HG03460 (cell line): Measurements from ENCODE around the gene OR10A3.

Source experiments
- ATAC-seq: cut with Tn5 transposase; IDR thresholded peaks from one replicate; pipeline ENCODE4 v1.9.1; 2021; ENCODE audit not compliant: unreplicated experiment

Gene OR10A3

DNA sequence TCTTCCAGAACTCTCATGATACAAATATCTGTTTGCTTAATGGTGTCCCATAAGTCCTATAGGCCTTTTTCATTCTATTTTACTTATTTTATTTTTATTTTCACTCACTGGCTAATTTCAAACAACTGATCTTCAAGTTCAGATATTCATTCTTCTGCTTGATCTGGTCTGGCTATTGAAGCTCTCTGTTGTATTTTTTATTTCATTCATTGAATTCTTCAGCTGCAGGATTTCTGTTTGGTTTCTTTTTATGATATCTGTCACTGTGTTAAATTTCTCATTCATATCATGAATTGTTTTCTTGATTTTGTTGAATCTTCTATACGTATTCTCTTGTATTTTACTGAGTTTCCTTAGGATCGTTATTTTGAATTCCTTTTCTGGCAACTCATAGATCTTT lies 2.6 kb upstream of the OR10A3 start:
- no peak for ATAC-seq

DNA sequence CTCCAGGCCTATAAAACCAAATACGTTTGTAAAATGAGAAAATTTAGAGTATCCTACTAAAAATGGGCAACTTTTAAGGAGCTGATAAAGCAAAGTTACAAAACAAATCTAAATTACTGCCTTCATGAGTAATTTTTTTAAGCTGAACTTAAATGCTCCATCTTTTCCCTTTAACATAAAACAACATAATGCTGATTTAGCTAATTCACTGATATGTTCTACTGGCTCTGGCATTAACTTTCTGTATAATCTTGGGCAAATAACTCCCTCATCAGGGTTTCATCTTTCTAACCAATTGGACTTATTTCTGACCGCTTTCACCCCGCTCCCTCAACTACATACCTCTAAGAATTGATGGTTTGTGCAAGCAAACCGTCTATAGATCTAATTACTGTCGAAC lies 362 bp downstream of the OR10A3 start:
- no peak for ATAC-seq

DNA sequence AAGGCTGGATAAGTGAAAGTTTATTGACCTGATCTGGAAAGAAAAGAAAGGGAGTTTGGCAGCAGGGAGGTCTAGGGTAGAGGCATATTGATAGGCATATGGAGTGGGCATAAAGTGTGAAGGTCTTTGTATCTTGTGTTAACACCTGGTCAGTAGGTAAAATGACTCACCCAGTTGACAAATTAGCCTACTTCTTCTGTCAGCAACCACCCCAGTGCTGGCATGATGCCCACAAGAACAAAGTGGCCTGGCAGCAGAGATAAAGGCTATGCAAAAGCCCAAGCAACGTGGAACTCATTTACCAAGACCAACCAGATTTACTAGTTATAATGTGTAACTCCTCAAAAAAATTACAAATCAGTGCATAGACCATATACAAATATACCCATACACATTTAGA lies 4.9 kb downstream of the OR10A3 start:
- ATAC-seq = no peak

DNA sequence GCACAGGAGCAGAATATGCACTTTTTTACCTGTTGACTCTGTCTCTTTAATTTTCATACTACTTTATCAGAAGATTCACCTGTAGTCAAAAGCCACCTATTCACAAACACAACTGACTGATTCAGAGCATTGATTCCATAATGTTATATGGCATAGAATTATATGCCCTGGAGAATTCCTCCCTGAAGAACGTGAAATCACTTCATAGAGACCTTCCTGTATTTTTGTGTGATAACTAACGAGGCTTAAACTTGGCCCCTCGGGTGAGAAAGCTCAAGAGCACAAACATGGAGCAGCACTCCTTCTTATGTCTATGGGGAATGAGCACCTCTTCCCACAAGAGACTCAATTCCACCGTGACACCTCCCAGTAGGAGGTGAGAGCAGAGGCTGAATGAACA lies 10.3 kb downstream of the OR10A3 start, which contains the start of gene OR10A6:
TSS of gene OR10A6 (minus strand) at position 101 of the 400 bp plus-strand sequence. CDS start 2,606 bp downstream, outside the sequence.
- no peak for ATAC-seq

DNA sequence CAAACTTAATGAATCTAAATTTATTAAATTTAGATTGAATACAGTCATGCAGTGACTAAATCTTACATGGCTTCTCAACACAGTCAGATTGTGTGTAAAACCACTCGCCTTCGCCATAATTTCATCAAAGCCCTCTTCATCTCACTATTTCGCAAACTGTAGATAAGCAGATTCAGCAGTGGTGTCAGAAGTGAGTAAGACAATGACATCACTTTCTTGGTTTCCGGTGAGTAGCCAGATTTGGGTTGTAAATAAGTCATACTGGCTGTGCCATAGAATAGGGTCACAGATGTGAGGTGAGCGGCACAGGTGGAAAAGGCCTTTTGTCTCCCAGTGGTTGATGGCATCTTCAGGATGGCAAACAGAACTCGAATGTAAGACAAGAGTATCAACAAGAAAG lies 13.9 kb downstream of the OR10A3 start:
- no peak for ATAC-seq

DNA sequence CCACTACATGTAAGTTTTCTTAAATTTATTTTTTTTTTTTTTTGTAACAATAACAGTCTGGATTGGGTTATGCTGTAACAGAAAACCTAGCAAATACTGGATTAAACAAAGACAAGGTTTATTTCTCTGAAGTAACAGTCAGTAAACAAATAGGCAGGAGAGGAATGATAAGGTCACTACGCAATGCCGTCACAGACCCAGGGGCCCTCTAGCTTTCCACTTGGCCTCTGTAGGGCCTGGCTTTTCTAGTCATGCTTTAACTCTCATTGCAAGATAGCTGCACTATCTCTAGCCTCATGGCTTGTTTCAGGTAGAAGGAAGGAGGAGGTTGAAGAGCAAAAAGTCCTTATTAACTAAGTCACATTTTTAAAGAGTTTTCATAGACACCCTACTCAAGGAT lies 17.0 kb downstream of the OR10A3 start:
- ATAC-seq = no peak

DNA sequence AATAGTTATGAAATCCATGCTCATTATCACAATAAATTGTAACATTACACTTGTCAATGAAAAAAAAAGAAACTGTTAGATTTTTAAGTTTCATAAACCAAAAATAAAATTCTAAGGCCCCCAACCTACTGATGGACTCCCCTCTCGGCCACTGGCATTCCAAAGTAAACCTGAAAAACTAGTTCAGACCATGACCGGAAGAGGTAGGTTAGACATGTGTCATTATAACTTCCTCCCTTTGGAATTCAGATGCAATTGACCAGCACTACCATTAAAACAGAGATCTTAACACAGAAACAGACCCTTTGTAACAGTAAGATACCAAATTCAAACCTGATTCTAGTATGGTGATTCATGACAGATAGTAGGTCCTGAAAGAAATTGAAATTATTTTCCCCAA lies 23.4 kb downstream of the OR10A3 start:
- ATAC-seq = no peak

DNA sequence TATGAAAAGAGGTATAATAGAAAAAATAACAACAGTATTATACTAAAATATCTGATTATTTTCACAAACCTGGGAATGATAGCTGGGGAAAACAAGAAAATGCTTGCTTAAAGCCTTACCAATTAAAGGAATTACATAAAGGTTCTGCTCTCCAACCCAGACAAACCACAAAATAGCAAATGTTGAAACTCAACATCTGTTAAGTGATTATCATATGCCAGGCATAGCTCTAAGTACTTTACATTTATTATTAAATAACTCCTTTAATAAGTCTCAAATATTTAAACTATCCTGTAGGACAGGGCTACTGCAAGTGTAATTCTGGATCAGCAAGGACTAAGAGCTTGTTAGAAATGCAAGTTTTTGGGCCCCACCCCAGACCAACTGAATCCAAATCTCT lies 30.5 kb downstream of the OR10A3 start:
- ATAC-seq = no peak

DNA sequence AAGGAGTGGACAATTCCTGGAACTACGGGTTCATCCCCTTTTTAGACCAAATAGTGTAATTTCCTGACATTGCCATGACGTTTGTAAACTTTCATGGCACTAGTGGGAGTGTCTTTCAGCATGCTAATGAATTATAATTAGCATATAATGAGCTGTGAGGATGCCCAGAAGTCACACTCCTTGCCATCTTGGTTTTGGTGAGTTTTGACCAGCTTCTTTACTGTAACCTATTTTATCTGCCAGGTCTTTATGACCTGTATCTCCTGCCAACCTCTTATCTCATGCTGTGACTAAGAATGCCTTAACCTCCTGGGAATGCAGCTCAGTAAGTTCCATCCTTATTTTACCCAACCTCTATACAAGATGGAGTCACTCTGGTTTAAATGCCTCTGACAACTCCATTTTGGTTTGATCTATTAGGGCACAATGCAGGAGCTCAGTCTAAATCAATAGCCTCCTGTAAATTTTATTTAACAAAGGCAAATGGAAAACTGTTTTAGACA lies 31.2 kb downstream of the OR10A3 start:
- no peak for ATAC-seq

DNA sequence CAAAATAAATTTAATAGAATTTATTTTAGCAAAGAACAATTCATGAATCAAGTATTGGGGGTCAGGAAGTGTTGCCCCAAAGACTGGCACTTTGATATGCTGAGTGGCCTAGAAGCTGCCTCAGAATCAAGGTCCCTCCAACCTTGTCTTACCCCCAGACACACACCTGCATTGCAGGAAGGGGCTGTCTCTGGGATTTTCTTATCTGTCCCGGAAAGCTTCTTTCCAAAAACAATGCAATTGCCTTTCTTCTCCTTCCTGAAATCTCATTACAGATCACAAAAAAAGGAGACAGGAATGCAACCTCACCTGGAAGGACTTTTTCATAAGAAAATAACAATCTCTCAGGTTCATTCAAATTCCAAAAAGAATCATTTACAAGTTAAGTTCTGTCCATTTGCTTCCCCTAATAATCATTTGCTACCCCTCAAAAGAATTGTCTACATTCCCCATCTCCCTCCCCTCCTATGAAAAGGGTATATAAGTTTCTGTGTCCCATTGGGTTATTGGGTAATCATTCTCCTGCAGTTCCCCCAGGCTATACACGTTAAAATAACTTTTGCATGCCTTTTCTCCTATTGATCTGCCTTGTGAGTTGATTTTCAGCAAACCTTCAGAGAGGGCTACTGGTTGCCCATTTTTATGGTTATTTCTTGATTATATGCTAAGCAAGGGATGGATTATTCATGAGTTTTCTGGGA lies 31.8 kb downstream of the OR10A3 start:
- no peak for ATAC-seq

DNA sequence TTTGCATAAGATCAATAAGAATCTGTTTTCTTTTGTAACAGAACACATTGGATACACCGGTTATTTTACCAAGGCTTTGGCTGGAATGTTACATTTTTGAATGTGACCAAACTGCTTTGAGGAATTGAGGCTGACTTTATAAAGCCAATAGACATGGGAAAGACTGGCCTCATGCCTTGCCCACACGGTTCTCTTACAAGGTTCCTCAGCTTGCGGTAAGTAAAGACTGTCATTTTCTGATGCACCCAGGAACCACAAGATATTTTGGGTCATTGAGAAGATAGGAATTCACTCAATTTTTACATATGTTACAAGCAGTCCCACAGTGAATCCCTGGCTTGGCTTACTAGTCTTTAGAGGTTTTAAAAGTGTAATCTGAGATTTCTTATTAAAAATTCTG lies 34.4 kb downstream of the OR10A3 start:
- no peak for ATAC-seq

DNA sequence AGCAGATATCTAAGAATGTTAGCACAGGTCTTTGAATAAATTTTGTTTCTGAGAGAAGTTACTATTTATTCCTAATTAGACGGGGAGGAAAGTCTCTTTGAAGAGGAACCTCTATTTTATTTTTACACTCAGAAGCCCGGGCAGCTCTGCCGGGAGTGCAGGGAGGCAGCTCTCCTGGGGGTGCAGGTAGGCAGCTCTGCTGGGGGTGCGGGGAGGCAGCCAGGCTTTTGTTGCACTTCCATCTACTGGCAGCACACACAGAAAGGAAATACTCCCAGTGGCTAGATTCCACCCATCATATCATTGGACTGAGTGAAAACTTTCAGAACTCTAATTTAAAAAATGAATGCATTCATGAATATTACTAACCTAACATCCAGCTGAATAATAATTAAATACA lies 35.0 kb downstream of the OR10A3 start:
- ATAC-seq = no peak

DNA sequence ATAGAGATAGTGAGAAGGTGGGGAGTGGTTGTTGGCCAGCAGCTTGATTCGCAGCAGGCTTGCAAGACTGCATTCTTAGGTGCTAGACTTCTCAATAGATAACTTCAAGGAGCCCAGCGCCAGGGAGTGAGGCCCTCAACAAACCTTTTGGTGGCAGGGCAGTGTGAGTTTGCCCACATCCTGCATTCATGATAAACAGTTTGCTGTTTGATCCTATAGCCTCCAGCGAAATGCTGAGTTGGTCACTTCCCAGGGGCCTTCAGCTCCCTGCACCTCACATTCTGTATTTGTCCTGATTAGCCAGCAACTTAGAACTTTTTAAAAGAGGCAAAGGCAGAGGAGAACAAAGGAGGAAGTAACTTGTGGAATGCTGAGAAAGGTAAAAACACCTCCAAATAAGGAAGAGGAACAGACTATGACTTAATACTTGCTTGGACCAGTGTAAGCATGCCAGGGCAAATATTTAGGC lies 35.5 kb downstream of the OR10A3 start:
- ATAC-seq = no peak

DNA sequence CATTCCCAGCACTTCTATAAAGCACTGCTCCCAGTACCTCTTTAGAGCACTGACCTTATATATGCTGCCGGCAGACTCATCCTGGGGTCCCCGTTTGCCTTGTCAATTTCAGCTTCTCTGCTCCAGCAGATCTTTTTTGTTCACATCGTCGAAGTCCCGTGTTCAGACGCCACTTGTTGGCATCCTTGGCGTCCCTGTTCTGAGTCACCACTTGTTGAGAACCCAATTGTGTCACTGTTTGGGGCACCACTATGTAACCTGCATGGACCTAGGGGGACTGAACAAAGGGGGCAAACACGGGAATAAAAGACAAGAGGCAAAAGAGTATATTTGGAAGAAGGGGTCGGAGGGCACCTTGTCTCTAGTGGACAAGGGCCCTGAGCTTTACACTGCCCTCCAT lies 36.0 kb downstream of the OR10A3 start:
- ATAC-seq = no peak

DNA sequence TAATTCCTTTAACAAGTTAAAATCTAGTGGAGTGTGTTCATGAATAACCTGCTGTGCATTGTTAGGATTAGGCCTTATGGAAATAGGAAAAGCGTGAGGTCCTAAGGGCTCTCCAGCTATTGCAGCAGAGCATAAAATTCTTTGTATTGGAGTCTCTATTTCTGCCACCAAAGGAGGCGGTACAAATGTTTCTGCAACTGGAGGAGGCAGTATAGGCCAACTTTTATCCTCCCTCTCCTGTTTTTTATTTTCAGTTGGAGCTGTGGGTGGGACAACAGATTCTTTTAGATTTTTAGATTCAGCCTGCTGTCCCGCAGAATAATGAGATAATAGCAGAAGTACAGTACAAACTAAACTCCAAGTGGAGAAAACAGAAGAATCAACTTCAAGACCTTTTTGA lies 36.6 kb downstream of the OR10A3 start:
- no peak for ATAC-seq

DNA sequence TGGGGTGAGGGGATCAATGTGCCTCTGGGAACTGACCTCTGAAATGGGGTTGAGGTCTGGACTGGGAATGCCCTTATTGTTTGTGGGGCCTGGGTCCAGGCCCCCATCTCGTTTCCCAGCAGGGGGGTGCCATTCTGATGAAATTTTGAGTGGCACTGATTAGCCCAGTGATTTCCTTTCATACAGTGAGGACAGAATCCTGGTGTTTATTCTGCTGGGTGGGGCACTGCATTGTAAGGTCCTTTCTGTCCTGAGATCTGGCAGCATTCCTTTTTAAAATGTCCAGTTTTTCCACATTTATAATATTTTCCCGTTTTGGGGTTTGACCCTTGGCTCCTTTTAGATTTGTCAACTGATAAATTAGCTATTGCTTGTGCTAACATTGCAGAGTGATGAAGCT lies 37.6 kb downstream of the OR10A3 start:
- no peak for ATAC-seq

DNA sequence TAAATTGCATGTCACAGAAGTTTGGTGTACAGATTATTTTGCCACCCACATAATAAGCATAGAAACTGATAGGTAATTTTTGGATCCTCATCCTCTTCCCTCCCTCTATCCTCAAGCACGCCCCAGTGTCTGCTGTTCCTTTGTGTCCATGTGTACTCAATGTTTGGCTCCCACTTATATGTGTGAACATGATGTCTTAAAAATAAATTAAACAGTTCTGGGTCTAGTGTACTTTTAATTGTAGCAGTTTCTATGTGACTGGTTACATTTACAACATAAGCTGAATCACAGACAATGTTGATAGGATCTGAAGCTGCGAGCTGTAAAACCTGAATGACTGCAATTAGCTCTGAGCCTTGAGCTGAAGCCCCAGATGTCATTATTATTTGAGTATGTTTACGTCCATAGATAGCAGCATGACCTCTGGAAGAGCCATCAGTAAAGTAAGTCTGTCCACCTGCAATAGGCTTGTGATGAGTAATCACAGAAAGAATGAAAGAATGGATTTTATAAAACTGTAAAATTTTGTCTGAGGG lies 40.1 kb downstream of the OR10A3 start:
- ATAC-seq = no peak

DNA sequence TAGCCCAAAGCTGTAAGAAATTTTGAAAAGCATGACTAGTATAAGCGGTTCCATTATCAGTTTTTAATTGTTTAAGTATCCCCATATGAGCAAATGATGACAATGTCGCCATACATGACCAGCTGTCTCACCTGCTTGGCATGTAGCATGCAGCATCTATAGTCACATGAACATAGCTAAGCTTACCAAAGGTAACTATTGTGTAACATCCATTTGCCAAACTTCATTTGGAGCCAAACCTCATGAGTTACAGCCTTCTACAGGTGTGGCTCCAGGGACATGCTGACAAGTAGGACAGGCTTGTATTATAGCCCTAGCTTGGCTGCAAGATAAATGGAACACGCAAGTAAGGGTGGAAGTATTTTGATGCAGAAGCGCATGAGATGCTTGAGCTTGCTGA lies 40.8 kb downstream of the OR10A3 start:
- ATAC-seq = no peak

DNA sequence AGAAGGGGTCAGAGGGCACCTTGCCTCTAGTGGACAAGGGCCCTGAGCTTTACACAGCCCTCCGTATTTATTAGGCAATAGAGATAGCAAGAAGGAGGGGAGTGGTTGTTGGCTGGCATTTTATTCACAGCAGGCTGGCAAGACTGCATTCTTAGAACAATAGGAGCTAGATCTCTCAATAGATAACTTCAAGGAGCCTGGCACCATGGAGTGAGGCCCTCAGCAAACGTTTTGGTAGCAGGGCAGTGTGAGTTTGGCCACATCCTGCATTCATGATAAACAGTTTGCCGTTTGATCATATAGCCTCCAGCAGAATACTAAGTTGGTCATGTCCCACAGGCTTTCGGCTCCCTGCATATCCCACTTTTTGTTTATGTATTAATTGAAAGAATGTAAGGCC lies 42.1 kb downstream of the OR10A3 start:
- ATAC-seq = no peak

DNA sequence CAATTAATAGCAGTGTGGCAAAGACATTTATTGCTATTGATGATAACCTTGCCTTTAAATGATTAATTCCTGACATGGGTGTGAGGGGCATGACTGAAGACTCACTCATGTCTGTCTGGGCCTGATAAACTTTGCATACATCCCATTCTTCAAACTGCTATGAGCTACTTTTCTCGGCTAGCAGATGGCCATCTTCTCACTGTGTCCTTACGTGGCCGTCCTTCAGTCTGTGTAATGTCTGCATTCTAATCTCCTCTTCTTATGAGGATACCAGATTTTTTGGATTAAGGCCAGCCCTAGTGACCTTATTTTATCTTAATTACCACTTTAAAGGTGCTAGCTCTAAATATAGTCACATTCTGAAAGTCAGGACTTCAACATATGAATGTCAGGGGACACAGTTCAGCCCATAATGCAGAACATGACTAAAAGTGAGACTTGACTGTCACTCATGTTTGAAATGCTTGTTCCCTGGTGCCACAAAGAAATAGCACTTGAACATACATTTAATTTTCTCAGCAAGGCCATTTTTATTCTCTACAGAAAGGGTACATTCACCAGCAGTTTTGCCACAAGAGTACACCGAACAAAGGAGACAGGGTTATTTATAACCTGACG lies 42.7 kb downstream of the OR10A3 start:
- no peak for ATAC-seq

DNA sequence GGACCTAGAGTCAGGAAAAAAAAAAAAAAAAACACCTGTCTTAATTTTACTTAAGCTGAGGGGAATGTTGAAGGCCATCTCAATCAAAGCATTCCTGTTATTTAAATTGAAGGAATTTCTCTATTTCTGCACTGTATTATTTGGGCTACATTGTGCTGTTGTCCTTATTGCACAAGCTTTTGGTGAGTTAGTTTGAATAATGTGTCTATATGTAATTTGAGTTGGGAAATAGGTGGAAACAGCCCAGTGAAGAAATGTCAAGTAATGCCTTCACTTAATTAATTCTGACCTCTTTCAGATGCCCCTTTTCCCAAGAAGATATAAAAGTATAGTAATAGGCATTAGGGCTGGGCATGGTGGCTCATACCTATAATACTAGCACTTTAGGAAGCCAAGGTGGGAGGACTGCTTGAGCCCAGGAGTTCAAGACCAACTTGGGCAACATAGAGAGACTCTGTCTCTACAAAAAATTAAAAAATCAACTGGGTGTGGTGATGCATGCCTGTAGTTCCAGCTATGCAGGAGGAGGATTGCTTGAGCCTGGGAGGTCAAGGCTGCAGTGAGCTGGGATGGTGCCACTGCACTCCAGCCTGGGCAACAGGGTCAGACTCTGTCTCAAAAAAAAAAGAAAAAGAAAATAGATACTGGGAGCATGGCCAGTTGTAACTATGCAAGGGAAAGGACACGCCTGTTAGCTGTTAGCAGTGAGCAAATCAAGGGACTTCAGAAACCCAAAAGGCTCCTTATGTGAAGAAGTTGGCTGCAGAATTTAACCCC lies 45.3 kb downstream of the OR10A3 start:
- ATAC-seq = no peak

DNA sequence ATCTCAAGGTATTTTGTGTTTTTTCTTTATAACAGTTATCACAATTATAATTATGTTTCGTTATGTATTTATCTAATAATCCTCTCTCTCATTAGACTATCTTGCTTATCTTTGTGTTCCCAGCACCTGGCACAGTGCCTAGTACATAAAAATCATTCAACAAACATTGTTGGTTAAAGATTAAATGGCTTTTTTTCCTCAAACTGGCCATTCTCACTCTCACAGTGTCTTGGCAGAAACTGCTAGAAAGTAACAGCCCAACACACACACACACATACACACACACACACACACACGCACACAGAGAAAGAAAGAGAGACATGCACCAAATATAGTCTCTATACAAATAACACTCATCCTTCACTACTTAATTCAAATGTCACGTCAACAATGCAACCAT lies 47.3 kb downstream of the OR10A3 start:
- no peak for ATAC-seq
